HepG2 (cell line): ENCODE measurements around the gene MEA1.

Experiments used
- CREB1 ChIP-seq, 2 experiments: fragments of 450-650 bp in 1 of 2; IDR thresholded peaks; 2 replicates each; pipeline ENCODE4 v1.6.1; 2016 to 2017; ENCODE audit warnings: control low read depth in 1 of 2, mild to moderate bottlenecking in 1 of 2, missing compliant biosample characterization in 1 of 2, missing genetic modification characterization in 1 of 2
- EP300 ChIP-seq, 3 experiments: sonication (generic) in 1 of 3; formaldehyde crosslinking in 1 of 3; IDR thresholded peaks; 2 replicates each; pipeline versions ENCODE4 v1.5.1 to v1.6.1; 2011 to 2020; ENCODE audit warnings: low read depth in 2 of 3, low read length in 2 of 3, borderline replicate concordance in 1 of 3, improper control_type of control experiment in 1 of 3, mild to moderate bottlenecking in 1 of 3, missing genetic modification reagents in 1 of 3, moderate library complexity in 1 of 3
- KDM1A ChIP-seq: IDR thresholded peaks from 2 replicates; pipeline ENCODE4 v1.6.1; 2016; ENCODE audit warnings: missing compliant biosample characterization
- MAZ ChIP-seq, 2 experiments: sonication (generic) in 1 of 2; formaldehyde crosslinking in 1 of 2; IDR thresholded peaks; 2 replicates each; pipeline versions ENCODE4 v1.5.0 to v1.6.1; 2012 to 2020; ENCODE audit warnings: low read depth in 2 of 2, mild to moderate bottlenecking in 2 of 2, borderline replicate concordance in 1 of 2, improper control_type of control experiment in 1 of 2, low read length in 1 of 2, missing genetic modification reagents in 1 of 2, moderate library complexity in 1 of 2
- RAD21 ChIP-seq: fragments of 450-650 bp; formaldehyde crosslinking; IDR thresholded peaks from 2 replicates; pipeline ENCODE4 v1.5.0; 2020; ENCODE audit warnings: mild to moderate bottlenecking
- SIN3A ChIP-seq: IDR thresholded peaks from 2 replicates; pipeline ENCODE4 v1.6.1; 2011; ENCODE audit warnings: low read depth, mild to moderate bottlenecking, control low read depth, low read length, borderline replicate concordance
- ZNF263 ChIP-seq: sonication (generic); formaldehyde crosslinking; IDR thresholded peaks from 2 replicates; pipeline ENCODE4 v1.4.0; 2020; ENCODE audit warnings: missing genetic modification reagents
- ZSCAN31 ChIP-seq: sonication (generic); formaldehyde crosslinking; IDR thresholded peaks from 2 replicates; pipeline ENCODE4 v1.5.0; 2020; ENCODE audit warnings: low read depth, mild to moderate bottlenecking, missing genetic modification reagents
- TF ChIP-seq, protein P1 (sequence below): sonication (generic); formaldehyde crosslinking; IDR thresholded peaks from 2 replicates; pipeline ENCODE4 v1.5.0; 2020; ENCODE audit warnings: mild to moderate bottlenecking, missing genetic modification reagents, moderate library complexity
- TF ChIP-seq, protein P2 (sequence below): sonication (generic); formaldehyde crosslinking; IDR thresholded peaks from 2 replicates; pipeline ENCODE4 v1.4.0; 2020; ENCODE audit warnings: low read depth, mild to moderate bottlenecking, missing genetic modification reagents
- TF ChIP-seq, protein P3 (sequence below): sonication (generic); formaldehyde crosslinking; IDR thresholded peaks from 2 replicates; pipeline ENCODE4 v1.4.0; 2020; ENCODE audit warnings: missing genetic modification reagents
- TF ChIP-seq, protein P4 (sequence below): sonication (generic); formaldehyde crosslinking; IDR thresholded peaks from 2 replicates; pipeline ENCODE4 v1.5.0; 2020; ENCODE audit warnings: mild to moderate bottlenecking, missing genetic modification reagents
- TF ChIP-seq, protein P5 (sequence below): sonication (generic); formaldehyde crosslinking; IDR thresholded peaks from 2 replicates; pipeline ENCODE4 v1.4.0; 2020; ENCODE audit warnings: missing genetic modification reagents

DNA sequence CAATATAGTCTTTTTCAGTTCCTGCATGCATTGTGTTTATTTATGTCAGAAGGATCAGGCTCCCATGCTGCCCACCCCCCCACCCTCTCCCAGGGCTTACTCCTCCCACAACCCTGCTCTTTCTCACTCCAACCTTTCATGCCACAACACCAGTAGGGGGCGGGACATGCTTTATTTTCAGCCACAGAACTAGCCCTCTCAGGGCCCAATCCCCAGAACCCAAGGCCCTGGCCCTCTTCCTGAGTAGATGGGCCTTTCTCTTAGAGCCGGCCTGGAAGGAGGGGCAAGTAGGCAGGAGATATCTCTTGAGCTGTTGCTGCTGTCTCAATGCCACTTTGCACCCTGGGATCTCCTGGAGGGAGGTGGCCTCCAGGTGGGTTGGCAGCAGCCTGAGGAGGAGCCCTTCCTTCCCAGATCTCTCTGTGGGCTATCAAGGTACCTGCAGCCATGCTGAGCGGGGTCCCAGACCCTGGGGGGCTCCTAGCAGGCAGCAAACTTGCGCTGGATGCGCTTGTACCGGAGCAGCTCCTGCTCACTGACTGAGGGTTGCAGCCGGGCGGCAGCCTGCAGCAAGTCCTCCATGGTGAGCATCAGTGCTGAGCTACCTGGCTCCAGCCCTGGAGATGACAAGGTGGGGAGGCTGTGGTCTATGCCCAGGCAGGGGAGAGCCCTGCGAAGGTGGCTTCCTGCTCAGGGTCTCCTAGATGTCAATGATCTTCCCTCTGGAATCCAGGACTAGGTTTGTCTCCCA, 49.7 kb downstream of the MEA1 start:
- TF ChIP-seq KDM1A (CRISPR knock-in tag), result no peak
- TF ChIP-seq, protein P1, sequence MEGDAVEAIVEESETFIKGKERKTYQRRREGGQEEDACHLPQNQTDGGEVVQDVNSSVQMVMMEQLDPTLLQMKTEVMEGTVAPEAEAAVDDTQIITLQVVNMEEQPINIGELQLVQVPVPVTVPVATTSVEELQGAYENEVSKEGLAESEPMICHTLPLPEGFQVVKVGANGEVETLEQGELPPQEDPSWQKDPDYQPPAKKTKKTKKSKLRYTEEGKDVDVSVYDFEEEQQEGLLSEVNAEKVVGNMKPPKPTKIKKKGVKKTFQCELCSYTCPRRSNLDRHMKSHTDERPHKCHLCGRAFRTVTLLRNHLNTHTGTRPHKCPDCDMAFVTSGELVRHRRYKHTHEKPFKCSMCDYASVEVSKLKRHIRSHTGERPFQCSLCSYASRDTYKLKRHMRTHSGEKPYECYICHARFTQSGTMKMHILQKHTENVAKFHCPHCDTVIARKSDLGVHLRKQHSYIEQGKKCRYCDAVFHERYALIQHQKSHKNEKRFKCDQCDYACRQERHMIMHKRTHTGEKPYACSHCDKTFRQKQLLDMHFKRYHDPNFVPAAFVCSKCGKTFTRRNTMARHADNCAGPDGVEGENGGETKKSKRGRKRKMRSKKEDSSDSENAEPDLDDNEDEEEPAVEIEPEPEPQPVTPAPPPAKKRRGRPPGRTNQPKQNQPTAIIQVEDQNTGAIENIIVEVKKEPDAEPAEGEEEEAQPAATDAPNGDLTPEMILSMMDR (CRISPR knock-in tag), result peak; percentile 72
- TF ChIP-seq EP300 (IDR thresholded peaks at IDR 0.05; ENCODE audit: low read depth in 2 of 2, low read length in 2 of 2), result no peak
- TF ChIP-seq EP300 (CRISPR knock-in tag; IDR thresholded peaks at IDR 0.05; ENCODE audit: borderline replicate concordance), result no peak
- TF ChIP-seq ZSCAN31 (CRISPR knock-in tag), result no peak
- no peak for TF ChIP-seq SIN3A
- TF ChIP-seq, protein P2, sequence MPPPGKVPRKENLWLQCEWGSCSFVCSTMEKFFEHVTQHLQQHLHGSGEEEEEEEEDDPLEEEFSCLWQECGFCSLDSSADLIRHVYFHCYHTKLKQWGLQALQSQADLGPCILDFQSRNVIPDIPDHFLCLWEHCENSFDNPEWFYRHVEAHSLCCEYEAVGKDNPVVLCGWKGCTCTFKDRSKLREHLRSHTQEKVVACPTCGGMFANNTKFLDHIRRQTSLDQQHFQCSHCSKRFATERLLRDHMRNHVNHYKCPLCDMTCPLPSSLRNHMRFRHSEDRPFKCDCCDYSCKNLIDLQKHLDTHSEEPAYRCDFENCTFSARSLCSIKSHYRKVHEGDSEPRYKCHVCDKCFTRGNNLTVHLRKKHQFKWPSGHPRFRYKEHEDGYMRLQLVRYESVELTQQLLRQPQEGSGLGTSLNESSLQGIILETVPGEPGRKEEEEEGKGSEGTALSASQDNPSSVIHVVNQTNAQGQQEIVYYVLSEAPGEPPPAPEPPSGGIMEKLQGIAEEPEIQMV (CRISPR knock-in tag), result no peak
- peak; percentile 62 for TF ChIP-seq RAD21 (CRISPR knock-in tag)
- TF ChIP-seq MAZ (IDR thresholded peaks at IDR 0.05; ENCODE audit: borderline replicate concordance, low read depth, low read length), result no peak
- no peak for TF ChIP-seq MAZ (CRISPR knock-in tag; IDR thresholded peaks at IDR 0.05; ENCODE audit: low read depth)
- TF ChIP-seq, protein P3, sequence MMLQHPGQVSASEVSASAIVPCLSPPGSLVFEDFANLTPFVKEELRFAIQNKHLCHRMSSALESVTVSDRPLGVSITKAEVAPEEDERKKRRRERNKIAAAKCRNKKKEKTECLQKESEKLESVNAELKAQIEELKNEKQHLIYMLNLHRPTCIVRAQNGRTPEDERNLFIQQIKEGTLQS, result no peak
- no peak for TF ChIP-seq ZNF263
- TF ChIP-seq CREB1 (IDR thresholded peaks at IDR 0.05), result no peak
- no peak for TF ChIP-seq CREB1 (CRISPR knock-in tag; IDR thresholded peaks at IDR 0.05)
- TF ChIP-seq, protein P4, sequence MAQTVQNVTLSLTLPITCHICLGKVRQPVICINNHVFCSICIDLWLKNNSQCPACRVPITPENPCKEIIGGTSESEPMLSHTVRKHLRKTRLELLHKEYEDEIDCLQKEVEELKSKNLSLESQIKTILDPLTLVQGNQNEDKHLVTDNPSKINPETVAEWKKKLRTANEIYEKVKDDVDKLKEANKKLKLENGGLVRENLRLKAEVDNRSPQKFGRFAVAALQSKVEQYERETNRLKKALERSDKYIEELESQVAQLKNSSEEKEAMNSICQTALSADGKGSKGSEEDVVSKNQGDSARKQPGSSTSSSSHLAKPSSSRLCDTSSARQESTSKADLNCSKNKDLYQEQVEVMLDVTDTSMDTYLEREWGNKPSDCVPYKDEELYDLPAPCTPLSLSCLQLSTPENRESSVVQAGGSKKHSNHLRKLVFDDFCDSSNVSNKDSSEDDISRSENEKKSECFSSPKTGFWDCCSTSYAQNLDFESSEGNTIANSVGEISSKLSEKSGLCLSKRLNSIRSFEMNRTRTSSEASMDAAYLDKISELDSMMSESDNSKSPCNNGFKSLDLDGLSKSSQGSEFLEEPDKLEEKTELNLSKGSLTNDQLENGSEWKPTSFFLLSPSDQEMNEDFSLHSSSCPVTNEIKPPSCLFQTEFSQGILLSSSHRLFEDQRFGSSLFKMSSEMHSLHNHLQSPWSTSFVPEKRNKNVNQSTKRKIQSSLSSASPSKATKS (CRISPR knock-in tag), result no peak
- TF ChIP-seq, protein P5, sequence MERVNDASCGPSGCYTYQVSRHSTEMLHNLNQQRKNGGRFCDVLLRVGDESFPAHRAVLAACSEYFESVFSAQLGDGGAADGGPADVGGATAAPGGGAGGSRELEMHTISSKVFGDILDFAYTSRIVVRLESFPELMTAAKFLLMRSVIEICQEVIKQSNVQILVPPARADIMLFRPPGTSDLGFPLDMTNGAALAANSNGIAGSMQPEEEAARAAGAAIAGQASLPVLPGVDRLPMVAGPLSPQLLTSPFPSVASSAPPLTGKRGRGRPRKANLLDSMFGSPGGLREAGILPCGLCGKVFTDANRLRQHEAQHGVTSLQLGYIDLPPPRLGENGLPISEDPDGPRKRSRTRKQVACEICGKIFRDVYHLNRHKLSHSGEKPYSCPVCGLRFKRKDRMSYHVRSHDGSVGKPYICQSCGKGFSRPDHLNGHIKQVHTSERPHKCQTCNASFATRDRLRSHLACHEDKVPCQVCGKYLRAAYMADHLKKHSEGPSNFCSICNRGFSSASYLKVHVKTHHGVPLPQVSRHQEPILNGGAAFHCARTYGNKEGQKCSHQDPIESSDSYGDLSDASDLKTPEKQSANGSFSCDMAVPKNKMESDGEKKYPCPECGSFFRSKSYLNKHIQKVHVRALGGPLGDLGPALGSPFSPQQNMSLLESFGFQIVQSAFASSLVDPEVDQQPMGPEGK, result no peak
